Measurements from ENCODE around the gene NIT1.

Gene NIT1

DNA sequence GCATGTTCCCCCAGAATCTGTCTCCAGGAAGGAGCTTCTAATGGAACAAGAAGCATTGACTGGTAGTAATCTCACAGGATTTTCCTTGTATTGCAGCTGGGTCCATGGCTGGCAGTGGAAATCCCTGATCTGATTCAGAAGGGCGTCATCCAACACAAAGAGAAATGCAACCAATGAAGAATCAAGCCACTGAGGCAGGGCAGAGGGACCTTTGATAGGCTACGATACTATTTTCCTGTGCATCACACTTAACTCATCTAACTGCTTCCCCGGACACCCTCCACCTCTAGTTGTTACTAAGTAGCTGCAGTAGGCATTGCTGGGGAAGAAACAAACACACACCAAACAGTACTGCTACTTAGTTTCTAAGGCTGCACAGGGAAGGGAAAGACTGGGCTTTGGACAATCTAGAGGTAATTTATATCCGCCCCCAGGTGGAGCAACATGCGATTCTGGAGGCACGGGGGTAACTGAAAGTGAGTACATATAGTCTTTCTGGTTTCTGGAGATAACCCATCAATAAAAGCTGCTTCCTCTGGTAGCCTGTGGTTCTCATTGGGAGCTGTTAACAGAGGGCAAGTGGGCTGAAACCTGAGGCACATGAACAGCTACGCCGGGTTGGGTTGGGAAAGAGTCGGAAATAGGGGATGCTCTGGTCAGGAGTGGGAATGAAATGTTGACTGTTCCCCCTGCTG lies 40.6 kb downstream of the NIT1 start:
- no peak for DNase-seq

DNA sequence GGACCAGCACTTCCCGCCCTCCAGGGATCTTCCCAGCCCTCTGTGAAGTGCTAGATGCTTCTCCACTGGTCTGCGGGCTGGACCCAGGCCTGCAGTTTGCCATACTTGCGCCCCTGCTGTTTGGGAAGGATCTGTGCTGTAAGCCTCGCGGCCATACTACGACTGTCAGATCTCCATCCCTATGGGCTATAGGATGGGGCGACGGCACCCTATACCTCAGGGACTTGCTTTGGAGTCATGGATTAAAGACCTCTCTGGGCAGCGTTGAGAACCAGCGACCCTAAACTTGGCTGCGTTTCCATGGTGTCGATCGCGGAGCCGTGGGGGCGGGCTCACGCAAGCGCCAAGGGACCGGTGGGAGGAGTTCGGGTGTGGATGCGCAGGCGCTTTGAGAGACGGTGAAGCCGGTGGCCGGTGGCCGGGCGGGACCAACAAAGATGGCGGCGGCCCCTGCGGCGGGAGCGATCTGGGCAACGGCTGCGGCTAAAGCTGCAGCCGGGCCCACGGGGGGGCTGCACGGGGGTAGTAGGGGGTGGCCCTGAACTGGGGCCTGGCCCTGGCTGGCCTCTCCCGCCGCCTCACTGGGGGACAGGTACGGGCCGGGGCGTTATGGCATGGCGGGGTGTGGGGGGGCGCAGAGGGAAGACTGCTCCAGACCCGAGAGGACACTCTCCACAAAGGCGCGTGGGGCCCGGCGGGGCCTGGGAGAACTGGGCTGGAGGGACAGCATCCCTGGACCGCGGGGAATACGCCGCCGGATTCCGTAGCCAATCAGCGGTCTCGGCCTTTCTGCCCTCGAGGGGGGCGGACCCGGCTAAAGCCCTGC lies 41.4 kb downstream of the NIT1 start, which contains the start of gene USP21:
USP21 (plus strand) TSS at position 414 of the 826 bp plus-strand sequence. CDS start 1,141 bp downstream, outside the sequence.
- DNase-seq: peak; percentile 87

DNA sequence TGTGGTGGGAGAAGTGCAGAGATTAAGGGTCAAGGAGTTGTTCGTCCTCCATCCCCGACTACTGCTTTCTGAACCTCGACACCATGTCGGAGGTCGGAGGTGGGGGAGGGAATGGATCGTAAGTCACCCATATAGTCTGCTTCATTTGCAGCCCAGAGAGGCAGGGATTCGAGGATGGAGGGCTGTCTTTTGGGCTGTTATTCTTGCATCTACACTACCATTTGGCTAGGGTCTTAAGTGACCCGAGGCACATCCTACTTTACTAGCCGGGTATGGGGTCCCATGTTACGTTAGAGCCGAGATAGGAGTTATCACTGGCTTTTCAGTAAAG lies 42.0 kb downstream of the NIT1 start:
- no peak for DNase-seq

DNA sequence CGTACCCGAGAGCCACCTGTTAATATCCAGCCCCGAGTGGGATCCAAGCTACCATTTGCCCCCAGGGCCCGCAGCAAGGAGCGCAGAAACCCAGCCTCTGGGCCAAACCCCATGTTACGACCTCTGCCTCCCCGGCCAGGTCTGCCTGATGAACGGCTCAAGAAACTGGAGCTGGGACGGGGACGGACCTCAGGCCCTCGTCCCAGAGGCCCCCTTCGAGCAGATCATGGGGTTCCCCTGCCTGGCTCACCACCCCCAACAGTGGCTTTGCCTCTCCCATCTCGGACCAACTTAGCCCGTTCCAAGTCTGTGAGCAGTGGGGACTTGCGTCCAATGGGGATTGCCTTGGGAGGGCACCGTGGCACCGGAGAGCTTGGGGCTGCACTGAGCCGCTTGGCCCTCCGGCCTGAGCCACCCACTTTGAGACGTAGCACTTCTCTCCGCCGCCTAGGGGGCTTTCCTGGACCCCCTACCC lies 42.8 kb downstream of the NIT1 start:
- DNase-seq: no peak

DNA sequence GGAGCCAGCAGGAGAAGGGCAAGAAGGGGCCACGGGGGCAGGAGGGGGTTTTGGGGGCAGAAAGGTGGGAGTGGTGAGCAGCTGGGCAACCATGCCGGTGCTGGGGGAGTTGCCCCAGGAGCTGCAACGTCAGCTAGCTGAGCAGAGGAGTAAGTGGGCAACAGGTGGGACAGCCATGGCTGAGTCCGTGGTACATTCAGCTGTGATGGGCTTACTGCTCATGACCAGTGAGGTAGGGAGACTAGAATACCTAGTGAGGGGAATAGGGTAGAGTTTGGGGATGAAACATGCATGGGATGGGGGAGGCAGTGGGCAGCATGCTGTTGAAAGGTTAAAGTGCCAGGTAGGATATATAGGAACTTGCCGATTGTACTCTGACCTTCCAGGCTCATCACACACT lies 43.7 kb downstream of the NIT1 start:
- no peak for DNase-seq

DNA sequence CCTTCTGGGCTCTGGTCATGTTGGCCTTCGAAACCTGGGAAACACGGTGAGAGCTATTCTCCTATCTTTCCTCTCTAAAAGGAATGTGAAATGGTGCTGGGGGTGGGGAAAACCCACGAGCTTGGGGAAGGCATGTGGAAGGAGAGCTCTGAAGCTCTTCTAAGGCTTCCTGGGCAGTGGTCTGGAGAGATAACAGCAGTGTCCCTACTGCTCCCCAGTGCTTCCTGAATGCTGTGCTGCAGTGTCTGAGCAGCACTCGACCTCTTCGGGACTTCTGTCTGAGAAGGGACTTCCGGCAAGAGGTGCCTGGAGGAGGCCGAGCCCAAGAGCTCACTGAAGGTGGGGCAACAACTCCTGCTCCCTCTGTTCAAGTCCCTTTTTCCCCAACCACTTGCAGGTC lies 44.1 kb downstream of the NIT1 start:
- no peak for DNase-seq

DNA sequence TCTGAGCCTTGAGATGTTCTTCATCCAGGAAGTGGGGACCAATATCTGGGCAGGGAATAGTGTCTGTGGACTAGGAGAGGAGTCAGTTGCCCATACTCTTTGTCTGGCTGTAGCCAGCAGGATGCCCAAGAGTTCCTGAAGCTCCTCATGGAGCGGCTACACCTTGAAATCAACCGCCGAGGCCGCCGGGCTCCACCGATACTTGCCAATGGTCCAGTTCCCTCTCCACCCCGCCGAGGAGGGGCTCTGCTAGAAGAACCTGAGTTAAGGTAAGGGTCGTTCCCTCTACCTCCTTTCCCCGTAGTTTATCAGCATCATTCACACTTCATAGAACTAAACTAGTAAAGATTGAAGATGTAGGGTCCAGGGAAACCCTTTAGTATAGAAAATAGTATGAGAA lies 44.9 kb downstream of the NIT1 start:
- no peak for DNase-seq

DNA sequence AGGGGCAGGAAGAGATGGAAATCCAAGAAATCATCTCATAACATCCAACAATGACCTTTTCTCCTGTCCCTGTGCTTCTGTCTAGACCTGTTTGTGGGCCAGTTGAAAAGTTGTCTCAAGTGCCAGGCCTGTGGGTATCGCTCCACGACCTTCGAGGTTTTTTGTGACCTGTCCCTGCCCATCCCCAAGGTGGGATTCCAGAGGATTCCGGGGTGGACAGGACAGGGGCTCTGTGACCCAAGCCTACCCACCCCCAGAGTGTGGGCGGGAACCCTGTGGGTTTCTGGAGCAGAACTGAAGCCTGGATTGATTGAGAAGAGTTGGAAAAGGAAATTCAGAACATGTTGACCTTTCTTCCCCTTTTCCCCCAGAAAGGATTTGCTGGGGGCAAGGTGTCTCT lies 45.9 kb downstream of the NIT1 start:
- no peak for DNase-seq

DNA sequence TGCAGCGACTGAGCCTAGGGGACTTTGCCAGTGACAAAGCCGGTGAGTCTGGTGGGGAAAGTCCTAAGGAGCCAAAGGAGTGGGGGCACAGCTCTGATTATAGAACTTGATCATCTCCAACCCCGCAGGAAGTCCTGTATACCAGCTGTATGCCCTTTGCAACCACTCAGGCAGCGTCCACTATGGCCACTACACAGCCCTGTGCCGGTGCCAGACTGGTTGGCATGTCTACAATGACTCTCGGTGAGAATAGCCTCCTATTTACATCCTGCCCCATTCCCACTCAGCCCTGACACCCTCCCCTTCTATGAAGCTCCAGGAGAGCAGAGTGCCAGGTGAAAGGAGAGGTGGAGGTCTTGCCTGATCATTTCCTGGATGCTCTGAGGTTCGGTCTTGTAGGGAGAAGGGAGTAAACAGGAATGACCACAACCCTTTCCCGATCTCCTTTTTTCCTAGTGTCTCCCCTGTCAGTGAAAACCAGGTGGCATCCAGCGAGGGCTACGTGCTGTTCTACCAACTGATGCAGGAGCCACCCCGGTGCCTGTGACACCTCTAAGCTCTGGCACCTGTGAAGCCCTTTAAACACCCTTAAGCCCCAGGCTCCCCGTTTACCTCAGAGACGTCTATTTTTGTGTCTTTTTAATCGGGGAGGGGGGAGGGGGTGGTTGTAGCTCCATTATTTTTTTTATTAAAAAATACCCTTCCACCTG lies 47.2 kb downstream of the NIT1 start:
- DNase-seq: no peak

DNA sequence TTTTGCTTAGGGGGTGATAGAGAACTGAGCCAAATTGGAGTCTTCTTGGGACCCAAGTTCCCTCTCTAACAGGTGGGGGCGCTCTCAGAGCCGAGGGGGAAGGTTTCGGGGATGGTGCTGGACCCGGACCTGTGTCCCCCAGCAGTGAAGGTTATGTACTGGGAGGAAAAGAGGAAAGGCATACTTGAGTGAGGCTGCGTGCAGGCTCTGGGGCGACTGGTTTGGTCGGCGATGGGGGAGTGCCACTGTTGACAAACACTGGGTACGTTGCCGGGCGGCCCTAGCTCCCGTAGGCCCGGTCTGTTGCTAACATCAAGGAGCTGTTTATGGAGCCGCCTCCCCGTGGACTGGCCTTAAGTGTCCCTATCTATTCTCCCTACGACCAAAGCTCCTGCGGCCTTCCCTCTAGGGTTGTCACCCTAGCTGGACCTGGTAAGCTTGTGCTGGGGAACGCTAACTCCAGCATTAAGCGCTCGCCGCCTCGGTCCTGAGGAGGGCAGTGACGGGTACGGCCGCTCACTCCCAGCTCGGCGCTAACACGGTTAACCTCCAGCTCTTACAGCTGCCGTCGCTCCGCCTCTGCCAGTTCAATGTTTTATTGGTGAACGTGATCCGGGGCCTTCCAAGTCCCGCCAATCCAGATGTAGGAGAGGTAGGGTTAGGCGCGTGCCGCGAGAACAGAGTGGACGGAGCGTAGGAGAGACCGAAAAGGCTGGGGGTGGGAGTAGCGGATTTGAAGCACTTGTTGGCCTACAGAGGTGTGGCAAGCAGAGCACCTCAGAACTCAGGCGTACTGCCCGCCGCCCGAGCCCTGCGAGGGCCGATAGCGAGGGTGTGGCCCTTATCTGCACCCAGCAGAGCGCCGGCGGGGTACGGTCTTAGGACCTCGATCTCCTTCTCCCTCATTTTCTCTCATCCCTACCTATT lies 48.1 kb downstream of the NIT1 start, which contains the start of gene PPOX:
PPOX (plus strand) TSS at position 685 of the 927 bp plus-strand sequence. CDS start 422 bp downstream, outside the sequence.
- peak; percentile 94 for DNase-seq

DNA sequence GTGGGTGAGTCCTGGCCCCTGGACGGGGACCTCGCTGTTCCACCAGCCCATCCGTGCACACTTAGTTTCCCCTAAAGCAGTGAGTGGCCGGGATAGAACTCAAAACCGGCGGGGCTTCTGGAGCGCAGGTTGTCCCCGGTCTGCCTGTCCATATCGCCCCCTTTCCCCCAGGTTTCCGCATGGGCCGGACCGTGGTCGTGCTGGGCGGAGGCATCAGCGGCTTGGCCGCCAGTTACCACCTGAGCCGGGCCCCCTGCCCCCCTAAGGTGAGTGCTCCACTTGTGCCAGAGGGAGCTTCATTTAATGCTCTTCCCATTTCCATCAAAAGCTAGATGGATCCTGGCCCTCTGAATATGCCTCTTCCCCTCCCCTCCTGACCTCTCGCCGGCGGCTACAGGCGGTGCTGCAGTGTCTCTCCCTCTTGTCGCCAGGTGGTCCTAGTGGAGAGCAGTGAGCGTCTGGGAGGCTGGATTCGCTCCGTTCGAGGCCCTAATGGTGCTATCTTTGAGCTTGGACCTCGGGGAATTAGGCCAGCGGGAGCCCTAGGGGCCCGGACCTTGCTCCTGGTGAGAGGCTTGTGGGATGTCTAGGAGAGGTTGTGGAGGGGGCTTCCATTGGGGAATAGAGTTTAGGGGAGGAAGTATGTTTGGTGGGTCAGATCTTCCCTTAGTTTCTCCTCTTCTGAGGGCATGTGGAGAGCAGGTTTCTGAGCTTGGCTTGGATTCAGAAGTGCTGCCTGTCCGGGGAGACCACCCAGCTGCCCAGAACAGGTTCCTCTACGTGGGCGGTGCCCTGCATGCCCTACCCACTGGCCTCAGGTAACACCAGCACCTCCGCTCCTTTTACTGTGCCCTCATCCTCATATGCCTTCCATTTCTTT lies 49.0 kb downstream of the NIT1 start:
- DNase-seq: no peak

DNA sequence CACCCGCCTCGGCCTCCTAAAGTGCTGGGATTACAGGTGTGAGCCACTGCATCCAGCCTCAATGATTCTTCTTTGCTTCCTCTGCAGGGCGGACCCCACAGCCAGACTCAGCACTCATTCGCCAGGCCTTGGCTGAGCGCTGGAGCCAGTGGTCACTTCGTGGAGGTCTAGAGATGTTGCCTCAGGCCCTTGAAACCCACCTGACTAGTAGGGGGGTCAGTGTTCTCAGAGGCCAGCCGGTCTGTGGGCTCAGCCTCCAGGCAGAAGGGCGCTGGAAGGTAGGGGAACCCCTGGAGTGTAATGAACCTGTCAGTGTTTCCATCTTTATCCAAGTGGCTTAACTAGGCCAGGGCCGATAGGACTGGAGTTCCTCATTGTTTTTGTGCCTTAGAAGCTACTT lies 51.0 kb downstream of the NIT1 start:
- DNase-seq: no peak
